Liver (tissue), 3 donors: ENCODE results near the gene POLH.

ENCODE experiments used
- CTCF ChIP-seq: fragments of 150-350 bp; IDR thresholded peaks from 2 replicates; pipeline ENCODE4 v1.5.1; 2017; ENCODE audit warnings: improper control_type of control experiment, low read depth, low read length; ENCODE audit not compliant: missing input control
- HNF4G ChIP-seq: IDR thresholded peaks from 2 replicates; pipeline ENCODE4 v1.6.1; 2016; ENCODE audit warnings: antibody characterized with exemption
- YY1 ChIP-seq: IDR thresholded peaks from 2 replicates; pipeline ENCODE4 v1.6.1; 2016; ENCODE audit warnings: antibody characterized with exemption, mild to moderate bottlenecking
- donor health status: healthy.
- donor health status: healthy.

DNA sequence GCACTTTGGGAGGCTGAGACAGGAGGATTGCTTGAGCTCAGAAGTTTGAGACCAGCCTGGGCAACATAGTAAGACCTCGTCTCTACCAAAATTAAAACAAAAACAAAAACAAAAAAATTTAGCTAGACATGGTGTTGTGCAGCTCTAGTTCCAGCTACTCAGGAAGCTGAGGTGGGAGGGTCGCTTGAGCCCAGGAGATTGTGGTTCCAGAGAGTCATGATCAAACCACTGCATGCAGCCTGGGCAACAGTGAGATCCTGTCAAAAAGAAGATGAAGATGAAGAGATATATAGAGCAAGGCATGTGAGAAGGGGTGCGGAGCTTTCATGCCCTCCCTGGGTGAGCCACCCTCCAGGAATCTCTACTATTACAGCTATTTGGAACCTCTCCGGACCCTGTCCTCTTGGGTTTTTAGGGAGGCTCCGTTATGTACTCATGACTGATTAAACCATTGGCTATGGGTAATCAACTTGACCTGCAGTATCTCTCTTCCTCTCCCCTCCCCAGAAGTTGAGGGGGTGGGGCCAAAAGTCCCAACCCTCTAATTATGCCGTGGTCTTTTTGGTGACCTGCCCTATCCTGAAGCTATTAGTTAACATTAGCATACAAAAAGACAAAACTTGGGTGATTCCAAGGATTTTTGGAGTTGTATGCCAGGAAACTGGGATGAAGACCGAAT lies 9.0 kb downstream of the POLH start:
- TF ChIP-seq CTCF, result no peak
- no peak for TF ChIP-seq HNF4G
- TF ChIP-seq YY1, result no peak
